Stimulated activated CD8-positive, alpha-beta memory T cell treated with anti-CD3 and anti-CD28 coated beads, Interleukin-15, amount 100 ng/mL, for 4 hours (primary cell): ENCODE data around the gene CACNB1.

Source experiments
- DNase-seq, 2 donors: peaks; one replicate each; pipeline ENCODE4 v3.0.0-alpha.2; 2020; ENCODE audit warnings: low read depth in 2 of 2

The CACNB1 gene

GRCh38 chr17:39200957-39201510 is 3.6 kb upstream of the CACNB1 start:
- no peak for DNase-seq

- DNase-seq, result peak; percentile 62
Observed at GRCh38 chr17:39200070-39200879, 2.8 kb upstream of the CACNB1 start, which contains the start of gene RPL19. TSS of gene RPL19 (plus strand) at chr17:39200283. CDS start at chr17:39200345, 62 bp downstream.

GRCh38 chr17:39199820-39200069 is 2.3 kb upstream of the CACNB1 start:
- DNase-seq, result peak; percentile 72 to 88

- DNase-seq, result no peak
Observed at GRCh38 chr17:39198186-39198566, 707 bp upstream of the CACNB1 start.

- DNase-seq, result no peak
Observed at GRCh38 chr17:39196808-39197291, 619 bp downstream of the CACNB1 start.

- no peak for DNase-seq
Observed at GRCh38 chr17:39196241-39196807, 1.1 kb downstream of the CACNB1 start.

GRCh38 chr17:39195568-39196160 is 1.8 kb downstream of the CACNB1 start:
- no peak for DNase-seq

- no peak for DNase-seq
Observed at GRCh38 chr17:39194985-39195524, 2.4 kb downstream of the CACNB1 start.

- DNase-seq, result no peak
Observed at GRCh38 chr17:39194089-39194984, 3.1 kb downstream of the CACNB1 start.

GRCh38 chr17:39193346-39193745 is 4.1 kb downstream of the CACNB1 start:
- DNase-seq, result no peak

- no peak for DNase-seq
Observed at GRCh38 chr17:39192901-39193300, 4.6 kb downstream of the CACNB1 start.

GRCh38 chr17:39191750-39192510 is 5.5 kb downstream of the CACNB1 start:
- DNase-seq, result no peak

GRCh38 chr17:39187152-39187830 is 10.2 kb downstream of the CACNB1 start:
- no peak for DNase-seq

- no peak for DNase-seq
Observed at GRCh38 chr17:39186481-39187002, 10.9 kb downstream of the CACNB1 start.

GRCh38 chr17:39183720-39184119 is 13.7 kb downstream of the CACNB1 start:
- DNase-seq, result no peak

- DNase-seq, result no peak
Observed at GRCh38 chr17:39183045-39183444, 14.4 kb downstream of the CACNB1 start.

GRCh38 chr17:39181303-39181702 is 16.2 kb downstream of the CACNB1 start:
- no peak for DNase-seq

GRCh38 chr17:39178536-39178935 is 18.9 kb downstream of the CACNB1 start:
- DNase-seq, result no peak

- no peak for DNase-seq
Observed at GRCh38 chr17:39177256-39177655, 20.2 kb downstream of the CACNB1 start.

GRCh38 chr17:39175695-39176093 is 21.8 kb downstream of the CACNB1 start:
- no peak for DNase-seq
